OCI-LY3 (cell line): ENCODE measurements around the gene LRRC17.

ENCODE experiments used
- EZH2phosphoT487 ChIP-seq: fragments of 200-600 bp; shearing (Covaris generic); IDR thresholded peaks from 2 replicates; pipeline ENCODE4 v1.6.1; 2018; ENCODE audit warnings: antibody characterized with exemption, mixed run types, low read depth
- TF ChIP-seq, protein P1 (sequence below): fragments of 200-600, 300-600 bp; sonication (generic); IDR thresholded peaks from 2 replicates; pipeline ENCODE4 v1.5.1; 2014; ENCODE audit warnings: antibody characterized with exemption, low read length, low read depth

DNA sequence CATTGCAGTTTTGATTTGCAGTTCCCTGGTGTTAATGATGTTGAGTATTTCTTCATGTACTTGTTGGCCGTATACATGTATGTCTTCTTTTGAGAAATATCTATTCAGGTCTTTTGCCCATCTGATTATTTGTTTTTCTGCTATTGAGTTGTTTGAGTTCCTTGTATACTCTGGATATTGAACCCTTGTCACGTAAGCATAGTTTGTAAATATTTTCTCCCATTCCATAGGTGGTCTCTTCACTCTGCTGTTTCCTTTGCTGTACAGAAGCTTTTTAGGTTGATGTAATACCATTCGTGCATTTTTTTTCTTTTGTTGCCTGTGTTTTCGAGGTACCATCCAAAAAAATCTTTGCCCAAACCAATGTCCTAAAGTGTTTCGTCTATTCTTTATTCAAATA lies 43.6 kb upstream of the LRRC17 start:
- TF ChIP-seq, protein P1, sequence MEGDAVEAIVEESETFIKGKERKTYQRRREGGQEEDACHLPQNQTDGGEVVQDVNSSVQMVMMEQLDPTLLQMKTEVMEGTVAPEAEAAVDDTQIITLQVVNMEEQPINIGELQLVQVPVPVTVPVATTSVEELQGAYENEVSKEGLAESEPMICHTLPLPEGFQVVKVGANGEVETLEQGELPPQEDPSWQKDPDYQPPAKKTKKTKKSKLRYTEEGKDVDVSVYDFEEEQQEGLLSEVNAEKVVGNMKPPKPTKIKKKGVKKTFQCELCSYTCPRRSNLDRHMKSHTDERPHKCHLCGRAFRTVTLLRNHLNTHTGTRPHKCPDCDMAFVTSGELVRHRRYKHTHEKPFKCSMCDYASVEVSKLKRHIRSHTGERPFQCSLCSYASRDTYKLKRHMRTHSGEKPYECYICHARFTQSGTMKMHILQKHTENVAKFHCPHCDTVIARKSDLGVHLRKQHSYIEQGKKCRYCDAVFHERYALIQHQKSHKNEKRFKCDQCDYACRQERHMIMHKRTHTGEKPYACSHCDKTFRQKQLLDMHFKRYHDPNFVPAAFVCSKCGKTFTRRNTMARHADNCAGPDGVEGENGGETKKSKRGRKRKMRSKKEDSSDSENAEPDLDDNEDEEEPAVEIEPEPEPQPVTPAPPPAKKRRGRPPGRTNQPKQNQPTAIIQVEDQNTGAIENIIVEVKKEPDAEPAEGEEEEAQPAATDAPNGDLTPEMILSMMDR, result no peak
- no peak for TF ChIP-seq EZH2phosphoT487
